Right hindlimb (tissue), 1 donor: ENCODE data around the gene GARNL3.

Source experiments
- DNase-seq: peaks from one replicate; pipeline ENCODE4 v3.0.0-alpha.2; 2018

Gene GARNL3

GRCh38 chr9:127411122-127411521 is 146.5 kb downstream of the GARNL3 start:
- no peak for DNase-seq

DNA sequence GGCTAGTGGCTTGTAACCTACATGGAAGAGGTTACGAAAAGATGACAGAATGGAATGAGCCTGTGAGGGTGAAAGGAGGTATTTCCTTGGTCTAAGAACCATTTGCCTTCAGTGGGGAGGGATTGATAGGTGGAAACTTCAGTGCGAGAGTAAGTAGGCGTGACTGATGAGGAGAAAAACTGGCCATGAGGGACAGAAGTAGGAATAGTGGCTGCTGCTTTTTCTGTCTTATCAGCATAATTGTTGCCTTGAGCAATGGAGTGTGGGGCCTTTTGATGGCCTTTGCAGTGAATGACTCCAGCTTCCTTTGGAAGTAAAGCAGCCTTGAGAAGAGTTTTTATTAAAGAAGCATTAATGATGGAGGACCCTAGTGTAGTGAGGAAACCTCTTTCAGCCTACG is 150.6 kb downstream of the GARNL3 start:
- no peak for DNase-seq

- DNase-seq = no peak
Observed at GRCh38 chr9:127415657-127416056, 151.1 kb downstream of the GARNL3 start.

DNA sequence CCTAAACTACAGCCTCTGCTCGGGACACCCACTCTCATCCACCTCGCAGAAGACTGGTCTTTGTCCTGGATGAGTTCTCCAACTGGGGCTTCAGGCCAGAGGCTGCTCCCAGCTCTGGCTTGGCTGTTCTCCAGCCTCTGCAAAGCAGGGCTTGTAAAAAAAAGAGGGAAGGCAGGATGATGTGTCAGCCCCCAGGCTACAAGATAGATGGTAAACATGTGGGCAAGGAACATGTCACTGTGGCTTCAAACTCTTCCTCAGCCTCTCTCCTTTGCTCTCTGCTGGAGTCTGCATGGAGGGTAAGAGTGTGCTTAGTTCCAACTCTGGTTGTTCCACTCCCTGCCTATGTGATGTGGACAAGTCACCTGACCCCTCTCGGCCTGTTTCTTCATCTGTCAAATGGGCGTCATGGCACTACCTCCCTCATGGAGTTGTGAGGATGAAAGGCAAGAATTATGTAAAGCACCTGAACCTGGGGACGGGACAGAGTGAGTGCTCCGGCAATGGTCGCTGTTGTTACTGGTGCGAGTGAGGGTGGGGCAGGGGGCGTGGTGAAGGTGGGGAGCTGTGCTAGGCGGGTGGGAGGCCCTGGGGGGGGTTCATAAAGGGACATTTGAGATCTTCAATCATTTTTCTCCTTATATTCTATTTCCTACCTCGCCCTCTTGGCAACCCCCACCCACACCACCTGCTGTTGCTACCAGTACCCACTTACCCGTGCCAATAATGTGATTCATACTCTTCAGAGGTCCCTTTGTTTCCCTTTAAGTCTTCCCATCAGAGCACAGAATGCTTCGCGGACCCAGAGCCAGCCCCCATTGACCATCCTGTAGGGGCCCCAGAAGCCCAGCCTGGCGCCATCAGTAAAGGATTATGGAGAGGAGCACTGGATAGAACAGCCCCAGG is 152.8 kb downstream of the GARNL3 start:
- DNase-seq = no peak

DNA sequence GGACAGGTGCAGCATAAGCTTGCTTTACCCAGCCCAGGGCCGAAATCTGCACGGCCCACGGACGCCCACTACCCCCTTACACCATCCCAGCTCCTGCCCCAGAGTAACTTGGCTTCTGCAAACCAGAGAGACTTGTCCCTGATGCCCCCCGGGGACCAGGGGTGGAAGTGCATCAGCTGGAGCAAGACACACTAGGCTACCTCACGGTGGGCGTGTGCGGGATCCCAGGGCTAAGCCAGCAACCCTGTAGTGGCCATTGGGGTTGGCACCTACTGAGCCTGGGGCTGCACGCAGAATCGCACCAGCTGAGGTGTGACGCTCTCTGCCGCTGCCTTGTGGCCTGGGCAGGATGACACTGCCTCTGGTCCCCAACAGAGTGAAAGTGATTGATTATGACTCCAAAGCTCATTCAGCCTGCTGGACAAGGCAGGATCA is 153.5 kb downstream of the GARNL3 start:
- DNase-seq = no peak

DNA sequence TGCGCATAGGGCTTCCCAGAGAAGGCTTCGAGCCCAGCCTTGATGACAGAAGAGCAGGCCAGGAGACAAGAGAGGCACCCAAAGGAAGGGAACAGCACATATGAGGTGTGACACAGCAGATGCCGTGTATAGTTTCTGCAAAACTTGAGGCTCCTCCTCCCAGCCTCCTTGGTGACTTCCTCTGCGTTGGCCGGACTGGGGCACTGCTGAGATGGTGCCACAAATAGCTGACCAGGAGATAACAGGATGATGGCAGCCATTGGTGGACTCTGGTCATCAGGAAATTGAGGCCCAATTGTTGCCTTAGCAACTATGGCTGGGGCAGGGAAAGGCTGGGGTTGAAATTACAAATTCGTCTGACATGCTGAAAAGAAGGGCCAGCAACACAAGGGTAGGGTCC is 154.8 kb downstream of the GARNL3 start:
- DNase-seq = no peak

DNA sequence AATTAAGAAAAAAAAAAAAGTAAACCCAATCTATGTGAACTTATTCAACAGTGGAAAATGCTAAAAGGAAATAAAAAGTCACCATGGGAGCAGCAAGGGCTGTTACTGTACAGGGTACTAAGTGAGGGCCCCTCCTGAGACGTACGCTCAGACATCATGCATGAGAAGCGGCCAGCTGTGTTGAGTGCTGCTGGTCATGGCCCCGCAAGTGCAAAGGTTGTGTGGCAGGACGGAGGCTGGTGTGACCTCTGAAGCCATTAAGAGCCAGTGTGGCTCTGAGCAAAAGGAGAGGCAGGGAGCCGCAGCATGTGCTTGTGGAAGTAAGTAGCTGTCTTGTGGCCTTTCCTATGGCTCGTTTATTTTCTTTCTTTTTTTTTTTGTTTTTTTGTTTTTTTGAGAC is 156.5 kb downstream of the GARNL3 start:
- no peak for DNase-seq

- DNase-seq = no peak
Observed at GRCh38 chr9:127422133-127422782, 157.7 kb downstream of the GARNL3 start.

DNA sequence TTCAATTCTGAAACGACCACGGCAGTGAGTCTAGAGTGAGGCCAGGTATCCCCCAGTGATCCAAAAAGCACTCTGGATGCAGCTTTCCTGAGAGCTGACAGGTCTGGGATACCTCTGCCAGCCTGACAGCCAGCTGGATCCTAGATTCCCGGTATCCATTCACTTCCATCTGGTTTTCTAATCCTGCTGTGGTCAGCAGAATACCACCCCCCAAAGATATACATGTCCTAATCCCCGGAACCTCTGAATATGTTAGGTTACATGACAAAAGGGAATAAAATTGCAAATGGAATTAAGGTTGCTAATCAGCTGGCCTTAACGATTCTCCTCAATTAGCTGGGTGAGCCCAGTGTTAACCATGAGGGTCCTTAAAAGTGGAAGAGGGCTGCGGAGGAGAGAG is 158.2 kb downstream of the GARNL3 start:
- no peak for DNase-seq

DNA sequence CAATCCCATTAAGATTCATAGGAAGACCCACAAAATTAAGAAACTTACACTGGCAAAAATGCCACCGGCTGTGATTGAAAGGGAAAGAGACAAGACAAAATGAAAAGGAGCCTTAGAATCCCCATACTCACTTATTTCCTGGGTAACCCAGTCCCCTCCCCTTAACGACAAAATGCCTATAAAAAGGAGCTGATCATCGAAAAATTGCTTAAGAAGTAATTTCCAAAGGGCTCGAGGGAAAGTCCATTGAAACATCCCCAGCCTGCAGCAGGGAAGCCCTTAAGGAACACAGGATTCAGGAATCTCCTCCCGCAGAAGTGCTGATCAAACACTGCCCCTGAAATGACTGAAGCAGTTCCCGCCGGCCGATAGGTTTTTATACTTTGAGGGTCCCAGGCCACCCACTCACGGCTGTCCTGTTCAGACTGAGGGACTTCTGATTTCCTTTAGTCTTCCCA is 158.9 kb downstream of the GARNL3 start:
- no peak for DNase-seq

GRCh38 chr9:127423934-127424675 is 159.5 kb downstream of the GARNL3 start, which contains the start of gene ZNF79:
ZNF79 (plus strand) TSS chr9:127424382; CDS start chr9:127424788, 406 bp downstream.
- peak; percentile 96 for DNase-seq

GRCh38 chr9:127424676-127424999 is 160.1 kb downstream of the GARNL3 start:
- no peak for DNase-seq

- no peak for DNase-seq
Observed at GRCh38 chr9:127426756-127427155, 162.2 kb downstream of the GARNL3 start.

DNA sequence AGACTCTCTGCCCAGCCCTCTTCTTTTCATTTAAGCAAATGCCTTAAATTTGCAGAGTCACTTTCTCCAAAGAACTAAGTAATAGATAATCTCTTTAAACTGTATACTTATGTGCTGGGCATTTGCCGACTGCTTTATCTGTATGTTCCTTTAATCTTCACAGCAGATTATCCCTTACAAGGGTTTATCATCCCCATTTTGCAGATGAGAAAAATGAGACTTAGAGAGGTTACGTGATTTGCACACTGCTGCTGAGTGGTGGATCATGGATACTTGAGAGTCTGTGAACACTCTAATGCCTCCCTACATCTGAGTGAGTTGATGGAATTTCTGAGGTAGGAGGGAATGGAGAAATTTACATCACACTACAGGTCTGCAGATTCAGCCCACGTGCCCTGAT is 163.8 kb downstream of the GARNL3 start:
- DNase-seq = no peak

GRCh38 chr9:127430415-127430814 is 165.8 kb downstream of the GARNL3 start:
- DNase-seq = no peak

DNA sequence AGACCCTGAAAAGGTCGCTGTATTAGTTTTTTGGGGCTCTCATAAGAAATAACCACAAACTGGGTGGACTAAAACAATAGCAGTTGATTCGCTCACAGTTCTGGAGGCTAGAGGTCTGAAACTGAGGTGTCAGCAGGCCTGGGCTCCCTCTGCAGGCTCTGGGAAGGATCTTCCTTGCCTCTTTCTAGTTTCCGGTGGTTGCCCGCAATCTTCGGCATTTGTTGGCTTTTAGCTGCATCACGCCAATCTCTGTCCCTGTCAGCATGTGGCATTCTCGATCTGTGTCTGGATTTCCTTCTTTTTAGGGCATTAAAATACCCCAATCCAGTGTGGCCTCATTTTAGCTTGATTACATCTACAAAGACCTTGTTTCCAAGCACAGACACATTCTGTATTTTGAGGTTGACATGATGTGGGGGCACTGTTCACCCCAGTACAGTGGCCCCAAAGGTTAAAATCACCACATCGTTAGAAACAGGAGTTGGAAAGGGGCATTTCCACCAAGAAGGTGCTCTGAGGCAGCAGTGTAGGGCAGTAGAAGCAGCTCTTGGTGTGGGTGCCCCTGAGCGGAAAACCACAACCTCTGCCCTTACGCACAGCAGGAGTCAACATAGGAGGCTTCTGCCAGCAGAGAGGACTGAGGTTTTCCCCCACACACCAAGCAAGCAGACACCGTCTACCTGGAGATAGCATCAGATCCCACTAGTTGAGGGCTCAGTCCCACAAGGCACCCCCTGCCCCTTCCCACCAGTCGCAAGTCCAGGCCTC is 173.1 kb downstream of the GARNL3 start:
- DNase-seq = no peak

- no peak for DNase-seq
Observed at GRCh38 chr9:127438394-127438793, 173.8 kb downstream of the GARNL3 start.
